Central memory CD8-positive, alpha-beta T cell (primary cell): ENCODE results near the gene SMIM24.

ENCODE experiments used
- ATAC-seq: fragments of 150-1000 bp; cut with Tn5 transposase; replicated peaks from 2 replicates; pipeline ENCODE4 v1.10.0; 2022; ENCODE audit warnings: mild to moderate bottlenecking, moderate FRiP score, moderate number of reproducible peaks; ENCODE audit not compliant: poor library complexity, severe bottlenecking; ENCODE audit errors: extremely low read depth
- DNase-seq, 2 donors: peaks; one replicate each; pipeline ENCODE4 v3.0.0; 2021; ENCODE audit warnings: low spot score in 2 of 2
- H3K27ac Mint-ChIP-seq: one replicate; pipeline ENCODE4 v1.8.0; 2022; ENCODE audit warnings: low read depth, mild to moderate bottlenecking, moderate library complexity, mixed read lengths
- H3K27me3 Mint-ChIP-seq: one replicate; pipeline ENCODE4 v1.8.0; 2022; ENCODE audit warnings: mixed read lengths
- H3K36me3 Mint-ChIP-seq: one replicate; pipeline ENCODE4 v1.8.0; 2022; ENCODE audit warnings: mild to moderate bottlenecking, moderate library complexity, mixed read lengths; ENCODE audit not compliant: insufficient read depth
- H3K4me1 Mint-ChIP-seq: one replicate; pipeline ENCODE4 v1.8.0; 2022; ENCODE audit warnings: mixed read lengths
- H3K4me3 Mint-ChIP-seq: one replicate; pipeline ENCODE4 v1.8.0; 2022; ENCODE audit warnings: mild to moderate bottlenecking, moderate library complexity, mixed read lengths
- H3K9me3 Mint-ChIP-seq: one replicate; pipeline ENCODE4 v1.8.0; 2022; ENCODE audit warnings: mixed read lengths

SMIM24 gene

GRCh38 chr19:3499738-3500428, 19.6 kb upstream of the SMIM24 start:
- H3K4me1 Mint-ChIP-seq: peaks cover 25% of the 10 kb centered on the region
- ATAC-seq: no peak
- H3K9me3 Mint-ChIP-seq: no peaks in the 10 kb centered on the region
- no peaks in the 10 kb centered on the region for H3K27me3 Mint-ChIP-seq
- DNase-seq: no peak
- peak overlapping the region; percentile 99 for H3K27ac Mint-ChIP-seq
- peaks cover 20% of the 10 kb centered on the region for H3K36me3 Mint-ChIP-seq
- H3K4me3 Mint-ChIP-seq: peak overlapping the region; percentile 95

DNA sequence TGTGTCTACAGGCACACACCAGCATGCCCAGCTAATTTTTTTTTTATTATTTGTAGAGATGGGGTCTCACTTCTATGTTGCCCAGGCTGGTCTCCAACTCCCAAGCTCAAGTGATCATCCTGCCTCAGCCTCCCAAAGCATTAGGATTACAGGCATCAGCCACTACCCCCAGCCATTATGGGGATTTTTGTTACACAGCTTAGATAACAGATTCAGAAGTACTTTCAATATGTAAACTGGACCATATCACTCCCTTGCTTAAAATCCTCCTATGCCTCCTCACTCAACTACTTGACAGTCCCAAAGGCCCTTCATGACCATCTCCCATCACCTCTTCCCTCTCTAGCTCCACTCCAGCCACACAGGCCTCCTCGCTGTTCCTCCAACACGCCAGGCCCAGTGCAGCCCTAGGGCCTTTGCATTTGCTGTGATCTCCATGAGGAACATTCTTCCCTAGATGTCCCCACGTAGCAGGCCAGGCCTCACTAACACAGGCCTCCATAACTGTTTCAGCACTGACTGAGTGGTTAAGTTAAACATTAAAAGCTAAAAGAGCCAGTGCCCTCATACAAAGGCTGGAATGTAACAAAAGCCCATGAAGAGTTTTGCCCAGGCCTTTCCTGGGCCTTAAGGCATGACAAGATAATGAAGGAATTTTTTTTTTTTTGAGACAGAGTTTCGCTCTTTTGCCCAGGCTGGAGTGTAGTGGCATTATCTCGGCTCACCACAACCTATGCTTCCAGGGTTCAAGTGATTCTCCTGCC, 17.6 kb upstream of the SMIM24 start:
- ATAC-seq (no peak), DNase-seq (no peak)
- Mint-ChIP-seq H3K27me3 (no peaks in the 10 kb centered on the region), H3K9me3 (no peaks in the 10 kb centered on the region), H3K36me3 (peaks cover 22% of the 10 kb centered on the region), H3K4me1 (peaks cover 20% of the 10 kb centered on the region), H3K4me3 (no peak overlapping the region), H3K27ac (peak overlapping the region; percentile 5)

DNA sequence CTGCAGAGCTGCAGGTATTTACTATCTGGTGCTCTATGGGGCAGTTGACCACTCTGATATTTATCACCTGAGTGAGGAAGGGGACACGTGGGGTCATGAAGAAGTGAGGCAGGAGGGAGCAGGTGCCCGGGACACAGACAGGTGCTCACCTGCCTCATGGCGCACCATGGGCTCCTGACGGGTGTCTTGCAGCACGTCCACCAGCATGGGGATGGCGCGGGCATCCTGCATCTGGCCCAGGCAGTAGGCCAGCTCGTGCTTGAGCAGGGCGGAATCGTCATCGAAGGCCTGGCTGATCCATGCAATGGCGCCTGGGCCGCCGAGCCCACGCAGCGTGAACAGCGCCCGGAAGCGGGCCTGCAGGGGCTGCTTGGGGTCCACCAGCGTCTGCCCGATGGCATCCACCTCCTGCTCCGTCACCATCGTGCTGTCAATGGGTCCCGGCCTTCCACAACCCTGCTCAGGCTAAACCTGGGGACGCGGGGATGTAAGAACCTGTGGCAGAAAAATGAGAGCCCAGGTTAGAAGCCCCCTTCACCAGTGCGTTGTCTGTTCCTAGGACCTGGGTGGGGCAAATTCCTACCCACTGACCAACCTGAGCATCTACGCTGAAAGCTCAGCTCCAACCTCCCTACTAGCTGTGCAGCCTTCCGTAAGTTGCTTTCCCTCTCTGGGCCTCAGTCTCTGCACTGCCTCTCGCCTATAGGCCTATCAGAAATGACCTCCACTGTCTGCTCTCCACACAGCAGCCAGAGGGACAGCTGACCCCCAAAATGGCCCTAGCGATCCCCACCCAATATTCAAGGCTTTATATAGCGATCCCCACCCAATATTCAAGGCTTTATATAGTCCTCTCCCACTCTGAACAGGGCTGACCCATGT, 16.3 kb upstream of the SMIM24 start:
- peaks cover 20% of the 10 kb centered on the region for H3K4me1 Mint-ChIP-seq
- no peaks in the 10 kb centered on the region for H3K9me3 Mint-ChIP-seq
- H3K4me3 Mint-ChIP-seq: no peak overlapping the region
- no peak overlapping the region for H3K27ac Mint-ChIP-seq
- DNase-seq: no peak
- ATAC-seq: no peak
- H3K27me3 Mint-ChIP-seq: no peaks in the 10 kb centered on the region
- H3K36me3 Mint-ChIP-seq: peaks cover 24% of the 10 kb centered on the region

DNA sequence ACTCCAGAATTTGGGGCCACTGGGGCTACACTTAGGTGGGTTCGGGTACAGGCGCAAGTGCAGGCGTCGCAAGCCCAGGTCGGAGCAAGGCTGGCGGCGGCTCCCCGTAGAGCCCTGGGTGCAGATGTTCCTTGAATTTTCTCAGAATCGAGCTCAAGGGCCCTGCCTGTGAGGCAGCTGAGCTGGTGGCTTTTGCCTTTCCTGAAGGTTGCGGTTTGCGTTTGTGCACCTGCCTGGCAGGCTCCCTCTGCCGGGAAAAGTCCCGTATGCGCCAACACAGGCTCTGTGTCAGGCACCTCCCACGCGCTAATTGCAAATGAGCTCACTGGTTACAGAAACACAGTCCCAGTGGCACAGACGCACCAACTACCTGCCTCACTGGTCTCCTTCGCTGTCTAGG, 14.2 kb upstream of the SMIM24 start:
- no peak for ATAC-seq
- Mint-ChIP-seq H3K27ac (no peak overlapping the region), H3K27me3 (no peaks in the 10 kb centered on the region), H3K36me3 (peaks cover 15% of the 10 kb centered on the region), H3K4me3 (no peak overlapping the region), H3K9me3 (no peaks in the 10 kb centered on the region), H3K4me1 (peaks cover 9% of the 10 kb centered on the region)
- no peak for DNase-seq

DNA sequence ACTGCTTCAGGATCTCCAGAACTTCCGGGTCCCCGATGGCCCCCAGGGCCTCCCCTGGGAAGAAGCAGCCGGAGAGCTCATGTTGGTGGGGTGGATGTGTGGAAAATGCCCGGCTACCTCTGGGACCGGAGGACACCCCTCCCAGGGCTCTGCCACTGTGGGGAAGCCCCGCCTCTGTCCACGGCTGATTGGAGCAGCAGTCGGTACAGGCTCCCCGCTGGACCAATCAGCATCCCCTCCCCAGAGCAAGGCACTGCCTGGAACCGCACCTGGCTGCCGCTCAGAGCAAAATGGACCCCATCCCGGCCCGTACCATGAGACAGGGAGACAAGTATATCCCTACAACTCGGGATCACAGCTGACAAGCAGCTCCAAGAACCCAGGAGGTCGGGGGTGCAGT, 13.7 kb upstream of the SMIM24 start:
- no peak for ATAC-seq
- no peak for DNase-seq
- no peak overlapping the region for H3K4me3 Mint-ChIP-seq
- H3K27me3 Mint-ChIP-seq: no peaks in the 10 kb centered on the region
- H3K4me1 Mint-ChIP-seq: peaks cover 9% of the 10 kb centered on the region
- peaks cover 19% of the 10 kb centered on the region for H3K36me3 Mint-ChIP-seq
- no peak overlapping the region for H3K27ac Mint-ChIP-seq
- H3K9me3 Mint-ChIP-seq: no peaks in the 10 kb centered on the region

- ATAC-seq (no peak), DNase-seq (no peak)
- Mint-ChIP-seq H3K4me3 (no peak overlapping the region), H3K27ac (no peak overlapping the region), H3K27me3 (no peaks in the 10 kb centered on the region), H3K36me3 (peaks cover 19% of the 10 kb centered on the region), H3K9me3 (no peaks in the 10 kb centered on the region), H3K4me1 (peaks cover 9% of the 10 kb centered on the region)
Observed at GRCh38 chr19:3493651-3494050, 13.3 kb upstream of the SMIM24 start.

GRCh38 chr19:3492919-3493318, 12.6 kb upstream of the SMIM24 start:
- DNase-seq (no peak), ATAC-seq (no peak)
- H3K36me3 Mint-ChIP-seq: peaks cover 21% of the 10 kb centered on the region
- no peaks in the 10 kb centered on the region for H3K27me3 Mint-ChIP-seq
- no peak overlapping the region for H3K27ac Mint-ChIP-seq
- peaks cover 7% of the 10 kb centered on the region for H3K4me1 Mint-ChIP-seq
- no peak overlapping the region for H3K4me3 Mint-ChIP-seq
- H3K9me3 Mint-ChIP-seq: no peaks in the 10 kb centered on the region

DNA sequence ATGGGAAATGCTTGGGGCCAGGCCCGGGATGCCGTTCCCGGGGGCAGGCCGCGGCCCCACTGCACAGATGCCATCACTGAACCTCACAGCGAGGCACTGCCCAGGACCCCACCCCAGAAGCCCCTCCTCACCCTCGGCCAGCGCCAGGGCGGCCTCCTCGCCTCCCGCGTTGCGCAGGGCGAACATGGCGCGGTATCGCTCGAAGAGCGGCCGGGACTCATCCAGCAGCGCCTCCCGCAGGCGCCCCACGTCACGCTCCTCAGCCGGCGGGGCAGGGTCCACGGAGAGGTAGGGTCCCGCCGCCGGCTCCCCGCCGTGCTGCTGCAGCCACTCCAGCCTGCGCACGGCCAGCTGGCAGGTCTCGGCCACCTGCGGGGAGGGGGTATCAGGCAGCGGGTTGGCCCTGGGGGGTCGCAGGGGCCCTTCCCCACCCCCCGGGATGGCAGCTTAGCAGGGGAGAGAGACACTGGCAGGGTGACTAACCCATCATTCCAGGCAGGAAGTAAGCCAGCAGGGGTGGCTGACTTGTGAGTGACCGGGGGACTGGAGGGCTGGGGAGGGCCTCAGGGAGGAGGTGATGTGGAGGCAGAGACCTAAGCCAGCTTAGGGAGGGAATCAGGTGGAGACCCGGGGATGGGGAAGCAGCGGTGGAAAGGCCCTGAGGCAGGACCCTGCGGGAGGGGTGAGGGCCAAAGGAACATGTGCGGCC, 12.0 kb upstream of the SMIM24 start:
- Mint-ChIP-seq H3K9me3 (no peaks in the 10 kb centered on the region), H3K27me3 (no peaks in the 10 kb centered on the region), H3K36me3 (peaks cover 18% of the 10 kb centered on the region), H3K4me1 (peaks cover 5% of the 10 kb centered on the region), H3K27ac (no peak overlapping the region), H3K4me3 (no peak overlapping the region)
- ATAC-seq (no peak), DNase-seq (no peak)

- no peaks in the 10 kb centered on the region for H3K9me3 Mint-ChIP-seq
- H3K27ac Mint-ChIP-seq: no peak overlapping the region
- H3K4me3 Mint-ChIP-seq: no peak overlapping the region
- no peaks in the 10 kb centered on the region for H3K4me1 Mint-ChIP-seq
- ATAC-seq (no peak), DNase-seq (no peak)
- no peaks in the 10 kb centered on the region for H3K27me3 Mint-ChIP-seq
- peaks cover 18% of the 10 kb centered on the region for H3K36me3 Mint-ChIP-seq
Observed at GRCh38 chr19:3491396-3492119, 11.2 kb upstream of the SMIM24 start.

GRCh38 chr19:3483226-3483628, 2.9 kb upstream of the SMIM24 start, which contains the start of gene SMIM44:
Gene SMIM44, minus strand, starts transcription at chr19:3483441. Its CDS starts 38 bp downstream, at chr19:3483403.
- H3K4me1 Mint-ChIP-seq: peaks cover 8% of the 10 kb centered on the region
- no peak for ATAC-seq
- H3K9me3 Mint-ChIP-seq: no peaks in the 10 kb centered on the region
- no peak within 1 kb of the TSS for H3K4me3 Mint-ChIP-seq
- DNase-seq: no peak
- H3K36me3 Mint-ChIP-seq: peaks cover 5% of the 10 kb centered on the region
- peak within 1 kb of the TSS; percentile 64 for H3K27ac Mint-ChIP-seq
- H3K27me3 Mint-ChIP-seq: no peaks in the 10 kb centered on the region

DNA sequence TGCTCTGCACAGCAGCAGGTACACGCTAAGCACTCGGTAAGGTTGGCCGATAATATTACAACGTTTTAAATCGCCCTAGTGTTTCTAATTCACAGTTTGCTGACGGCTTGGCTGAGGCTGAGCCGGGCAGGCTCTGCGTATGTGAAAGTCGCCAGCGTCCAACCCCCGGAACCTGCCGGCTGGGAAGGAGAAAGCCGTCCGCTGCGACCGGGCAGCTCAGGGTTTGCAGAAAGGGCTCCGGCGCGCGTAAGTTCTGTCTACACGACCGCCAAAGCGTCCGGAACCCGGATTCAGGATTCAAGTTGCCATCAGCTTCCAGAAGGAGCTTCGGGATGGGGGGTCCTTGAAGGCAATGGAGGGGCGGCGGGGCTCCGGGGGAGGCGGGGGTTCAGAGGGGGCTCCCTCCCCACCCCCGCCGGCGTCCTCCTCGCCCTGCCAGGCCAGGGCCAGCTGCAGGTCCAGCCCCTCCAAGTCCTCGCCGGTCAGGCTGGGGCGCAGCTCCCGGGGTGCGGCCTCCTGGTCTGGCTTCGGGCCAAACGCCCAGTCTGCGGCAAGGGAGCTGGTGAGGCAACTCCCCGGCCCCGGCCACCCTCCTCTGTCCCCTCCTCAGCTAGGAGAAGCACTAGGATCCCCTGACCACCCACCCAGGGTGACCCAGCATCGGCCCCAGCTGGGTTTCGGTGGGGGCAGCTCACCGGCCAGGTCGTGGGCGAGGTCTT, 2.3 kb upstream of the SMIM24 start:
- no peak overlapping the region for H3K4me3 Mint-ChIP-seq
- ATAC-seq (no peak), DNase-seq (no peak)
- peaks cover 13% of the 10 kb centered on the region for H3K4me1 Mint-ChIP-seq
- H3K9me3 Mint-ChIP-seq: no peaks in the 10 kb centered on the region
- H3K27ac Mint-ChIP-seq: no peak overlapping the region
- H3K27me3 Mint-ChIP-seq: no peaks in the 10 kb centered on the region
- H3K36me3 Mint-ChIP-seq: peaks cover 3% of the 10 kb centered on the region
